K562 (cell line): ENCODE measurements around the gene RPAP2. TPM values are rescaled to one million over a fixed set of nuclear protein-coding genes. Genes with fewer than 3 reads are reported as not detected.

ENCODE experiments used
- AFF1 ChIP-seq, 2 experiments: fragments of 450-650 bp; IDR thresholded peaks; 2 replicates each; pipeline ENCODE4 v1.6.1; 2018; ENCODE audit warnings: mild to moderate bottlenecking in 2 of 2, low read depth in 1 of 2; ENCODE audit not compliant: partially characterized antibody in 2 of 2
- ATF2 ChIP-seq: sonication (generic); formaldehyde crosslinking; IDR thresholded peaks from 2 replicates; pipeline ENCODE4 v1.8.1; 2022; ENCODE audit warnings: missing genetic modification reagents
- ATF3 ChIP-seq, 2 experiments: fragments of 450-650 bp in 1 of 2; sonication (generic) in 1 of 2; formaldehyde crosslinking in 1 of 2; IDR thresholded peaks in 1 of 2; conservative IDR thresholded peaks in 1 of 2; 2 replicates each; pipeline versions ENCODE4 v1.6.1 to v1.8.1; 2016 to 2023; ENCODE audit warnings: mild to moderate bottlenecking in 2 of 2, moderate library complexity in 2 of 2, inconsistent platforms in 1 of 2, missing genetic modification reagents in 1 of 2
- BRD4 ChIP-seq: fragments of 200-600 bp; sonication (generic); IDR thresholded peaks from 2 replicates; pipeline ENCODE4 v1.6.1; 2017; ENCODE audit warnings: inconsistent platforms
- CBFA2T3 ChIP-seq: fragments of 450-650 bp; IDR thresholded peaks from 2 replicates; pipeline ENCODE4 v1.6.1; 2017
- EP400 ChIP-seq: fragments of 450-650 bp; IDR thresholded peaks from 2 replicates; pipeline ENCODE4 v1.6.1; 2017; ENCODE audit warnings: antibody characterized with exemption, mild to moderate bottlenecking, moderate library complexity
- FUS ChIP-seq: fragments of 200-400 bp; formaldehyde crosslinking; optimal IDR thresholded peaks from 2 replicates; pipeline ENCODE3; 2017; ENCODE audit warnings: low read depth, low read length
- HNRNPUL1 ChIP-seq: fragments of 200-400 bp; formaldehyde crosslinking; IDR thresholded peaks from 2 replicates; pipeline ENCODE4 v1.6.1; 2017; ENCODE audit warnings: low read length
- ILF3 ChIP-seq: fragments of 450-650 bp; IDR thresholded peaks from 2 replicates; pipeline ENCODE4 v1.6.1; 2018; ENCODE audit warnings: antibody characterized with exemption, mild to moderate bottlenecking, moderate library complexity, borderline replicate concordance
- ILK ChIP-seq: fragments of 450-650 bp; IDR thresholded peaks from 2 replicates; pipeline ENCODE4 v1.6.1; 2016; ENCODE audit warnings: missing genetic modification characterization, low read depth, mild to moderate bottlenecking, missing compliant biosample characterization, moderate library complexity, borderline replicate concordance
- PHTF2 ChIP-seq: fragments of 250-450 bp; sonication (Bioruptor Pico); IDR thresholded peaks from 2 replicates; pipeline ENCODE4 v1.5.0; 2021; ENCODE audit warnings: mild to moderate bottlenecking
- SMARCA4 ChIP-seq: fragments of 450-650 bp; IDR thresholded peaks from 2 replicates; pipeline ENCODE4 v1.6.1; 2016
- SMARCA5 ChIP-seq: fragments of 450-650 bp; IDR thresholded peaks from 2 replicates; pipeline ENCODE4 v1.6.1; 2016
- SOX6 ChIP-seq: fragments of 450-650 bp; IDR thresholded peaks from 2 replicates; pipeline ENCODE4 v1.6.1; 2014; ENCODE audit warnings: mild to moderate bottlenecking
- SRSF3 ChIP-seq: fragments of 200-400 bp; formaldehyde crosslinking; IDR thresholded peaks from 2 replicates; pipeline ENCODE4 v1.6.1; 2016; ENCODE audit warnings: mild to moderate bottlenecking, low read length, moderate library complexity; ENCODE audit not compliant: insufficient read depth
- TEAD4 ChIP-seq, 2 experiments: sonication (generic) in 1 of 2; formaldehyde crosslinking in 1 of 2; IDR thresholded peaks; 2 replicates each; pipeline versions ENCODE4 v1.6.1 to v1.8.0; 2012 to 2022; ENCODE audit warnings: borderline replicate concordance in 1 of 2, inconsistent platforms in 1 of 2, low read length in 1 of 2, mild to moderate bottlenecking in 1 of 2, missing genetic modification reagents in 1 of 2
- ZNF551 ChIP-seq: fragments of 250-450 bp; sonication (Bioruptor Pico); IDR thresholded peaks from 2 replicates; pipeline ENCODE4 v1.5.0; 2021; ENCODE audit warnings: mild to moderate bottlenecking, moderate library complexity
- ZSCAN29 ChIP-seq: fragments of 450-650 bp; IDR thresholded peaks from 2 replicates; pipeline ENCODE4 v1.6.1; 2017
- polyA plus RNA-seq, 8 experiments: library from polyadenylated mRNA; depleted of rRNA in 4 of 8; stranded (reverse) in 5 of 8; unstranded in 3 of 8; fragments of >200 nt; fragmentation: Nextera tagmentation in 2 of 8; fragmentation: Illumina TruSeq in 1 of 8; extraction: Ambion mirVana in 2 of 8; extraction: Trizol in 1 of 8; gene quantifications; 2 replicates each; pipeline versions ENCODE4 v1.2.1 to v1.2.3, GENCODE V29; 2011 to 2014; ENCODE audit warnings: inconsistent platforms in 1 of 8, missing spikeins in 1 of 8
- total RNA-seq, 7 experiments: library from RNA; depleted of rRNA in 6 of 7; stranded (reverse); fragments of >200 nt in 6 of 7; fragmentation: Illumina TruSeq in 2 of 7; extraction: Trizol in 2 of 7; gene quantifications; 2 replicates each; pipeline versions ENCODE4 v1.2.1 to v1.2.3, GENCODE V29; 2011 to 2021; ENCODE audit warnings: low replicate concordance in 1 of 7

The RPAP2 gene
- total and polyA plus RNA-seq, 9 of the 15 experiments (the other 6 are each of a cell fraction or from before 2014, with no cell fraction given): 6.2 to 41.7 (median 28.7) TPM

- no peak for TF ChIP-seq AFF1 (IDR thresholded peaks at IDR 0.05; ENCODE audit: low read depth in 1 of 2, partially characterized antibody in 2 of 2)
- TF ChIP-seq TEAD4 (IDR thresholded peaks at IDR 0.05; ENCODE audit: low read length): no peak
- TF ChIP-seq TEAD4 (CRISPR knock-in tag; IDR thresholded peaks at IDR 0.05; ENCODE audit: borderline replicate concordance): no peak
- TF ChIP-seq ATF3 (IDR thresholded peaks at IDR 0.05): no peak
- no peak for TF ChIP-seq ATF3 (CRISPR knock-in tag; conservative IDR thresholded peaks at IDR 0.05)
- TF ChIP-seq ZSCAN29: no peak
- TF ChIP-seq SOX6: no peak; the same call in 1 of the 2 replicates
- no peak for TF ChIP-seq SMARCA5
- no peak for TF ChIP-seq PHTF2
- no peak for TF ChIP-seq ILK (tag)
- TF ChIP-seq FUS: peak; percentile 25
- no peak for TF ChIP-seq CBFA2T3
- no peak for TF ChIP-seq ZNF551 (CRISPR knock-in tag)
- no peak for TF ChIP-seq ATF2 (CRISPR knock-in tag)
- no peak for TF ChIP-seq ILF3
- no peak for TF ChIP-seq BRD4
- TF ChIP-seq EP400: peak; percentile 87
- TF ChIP-seq SRSF3: 0 out of 2 replicates have a peak, but pooled peaks have one; percentile 45
- TF ChIP-seq HNRNPUL1: no peak
- TF ChIP-seq SMARCA4: no peak
These were observed at the start of gene RPAP2, which contains the start of gene GLMN (continued) for GRCh38 chr1:92298573-92299476.
